Measurements from ENCODE around the gene GLRX3.
"Not testable (repeated sequence)": the region's sequence is repeated elsewhere in the genome, so short reads cannot be mapped to it uniquely, and the experiment has no call there.

GLRX3 gene

DNA sequence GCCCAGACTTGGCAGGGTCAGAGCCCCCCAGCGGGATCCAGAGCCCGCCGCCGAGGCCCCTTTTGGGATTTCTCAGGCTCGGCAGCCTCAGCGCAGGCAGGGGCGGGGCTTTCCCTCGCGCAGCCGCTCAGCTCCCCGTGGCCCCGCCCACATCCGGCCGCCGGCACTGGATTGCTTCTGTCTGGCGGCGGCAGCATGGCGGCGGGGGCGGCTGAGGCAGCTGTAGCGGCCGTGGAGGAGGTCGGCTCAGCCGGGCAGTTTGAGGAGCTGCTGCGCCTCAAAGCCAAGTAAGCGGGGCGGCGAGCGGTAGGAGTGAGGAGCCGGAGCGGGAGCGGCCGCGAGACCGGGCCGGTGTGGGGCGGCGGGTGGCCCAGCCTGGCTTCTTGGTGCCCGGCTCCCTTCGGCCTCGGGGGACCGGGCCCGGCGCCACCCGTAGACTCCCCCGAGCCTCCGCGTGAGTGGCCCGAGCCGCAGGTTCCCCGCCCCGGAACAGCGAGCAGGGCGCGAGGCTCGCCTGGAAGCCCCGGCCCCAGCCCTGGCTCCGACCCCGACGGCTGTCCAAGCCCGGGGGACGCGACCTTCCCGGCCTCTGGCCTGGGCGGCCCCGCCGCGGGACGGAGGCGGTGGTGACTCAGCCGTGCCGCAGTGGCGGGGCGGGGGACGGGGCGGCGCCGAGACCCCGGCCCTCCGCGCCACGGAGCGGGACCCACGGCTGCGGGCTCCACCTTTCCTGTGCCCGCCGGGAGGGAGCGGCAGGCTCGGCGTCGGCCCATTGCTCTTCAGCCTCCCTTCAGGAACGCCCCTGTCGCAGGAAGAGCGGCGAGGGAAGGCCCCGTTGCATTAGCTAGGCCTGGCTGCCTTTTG lies at the start of gene GLRX3:
TSS of gene GLRX3 (plus strand) at position 166 of the 864 bp plus-strand sequence. CDS start at position 196, 30 bp downstream.
- DNase-seq = peak; percentile 77

DNA sequence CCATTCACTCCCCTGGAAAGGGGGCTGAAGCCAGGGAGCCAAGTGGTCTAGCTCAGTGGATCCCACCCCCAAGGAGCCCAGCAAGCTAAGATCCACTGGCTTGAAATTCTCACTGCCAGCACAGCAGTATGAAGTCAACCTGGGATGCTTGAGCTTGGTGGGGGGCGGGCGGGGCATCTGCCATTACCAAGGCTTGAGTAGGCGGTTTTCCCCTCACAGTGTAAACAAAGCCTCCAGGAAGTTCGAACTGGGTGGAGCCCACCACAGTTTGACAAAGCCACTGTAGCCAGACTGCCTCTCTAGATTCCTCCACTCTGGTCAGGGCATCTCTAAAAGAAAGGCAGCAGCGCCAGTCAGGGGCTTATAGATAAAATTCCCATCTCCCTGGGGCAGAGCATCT lies 45.6 kb upstream of the GLRX3 start:
- DNase-seq = peak; percentile 3

DNA sequence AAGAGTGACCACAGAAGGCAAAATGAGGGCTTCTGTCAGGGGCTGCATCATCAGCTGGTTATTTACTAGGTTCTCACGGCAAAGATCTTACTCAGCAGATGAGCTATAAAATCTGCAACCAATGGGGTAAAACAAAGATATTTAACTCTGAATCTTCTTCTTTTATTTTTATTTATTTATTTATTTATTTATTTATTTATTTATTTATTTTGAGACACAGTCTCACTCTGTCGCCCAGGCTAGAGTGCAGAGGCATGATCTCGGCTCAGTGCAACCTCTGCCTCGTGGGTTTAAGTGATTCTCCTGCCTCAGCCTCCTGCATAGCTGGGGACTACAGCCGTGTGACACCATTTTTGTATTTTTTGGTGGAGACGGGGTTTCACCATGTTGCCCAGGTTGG lies 36.8 kb upstream of the GLRX3 start:
- DNase-seq = no peak

DNA sequence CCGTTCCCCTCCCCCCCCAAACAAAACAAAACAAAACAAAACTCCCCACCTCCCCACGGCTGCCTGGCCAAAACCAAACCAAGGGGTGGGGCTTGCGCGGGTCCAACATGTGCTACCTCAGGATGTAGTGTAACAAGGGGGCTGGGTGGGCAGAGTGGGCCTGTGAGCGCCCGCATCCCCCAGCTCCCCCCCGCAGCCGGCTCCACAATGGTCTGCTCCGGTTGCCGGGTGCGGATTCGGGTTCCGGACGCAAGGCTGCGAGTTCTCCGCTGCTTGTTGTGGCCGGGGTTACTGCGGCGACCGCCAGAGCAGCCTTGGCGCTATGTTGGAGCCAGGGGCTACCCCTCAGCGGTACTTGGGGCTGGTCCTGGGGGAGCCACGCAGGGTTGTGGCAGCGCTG lies 30.5 kb upstream of the GLRX3 start:
- DNase-seq = no peak

DNA sequence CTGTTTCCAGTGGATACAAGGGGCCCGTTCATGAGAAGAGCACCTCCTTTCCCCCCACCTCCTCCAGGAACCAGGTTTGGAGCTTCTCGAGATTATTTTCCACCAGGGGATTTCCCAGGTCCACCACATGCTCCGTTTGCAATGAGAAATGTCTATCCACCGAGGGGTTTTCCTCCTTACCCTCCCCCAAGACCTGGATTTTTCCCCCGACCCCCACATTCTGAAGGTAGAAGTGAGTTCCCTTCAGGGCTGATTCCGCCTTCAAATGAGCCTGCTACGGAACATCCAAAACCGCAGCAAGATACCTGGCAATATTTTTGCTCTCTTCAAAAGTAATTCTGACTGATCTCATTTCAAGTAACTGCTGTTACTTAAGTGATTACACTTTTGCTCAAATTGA lies 28.0 kb upstream of the GLRX3 start:
- peak; percentile 13 for DNase-seq

DNA sequence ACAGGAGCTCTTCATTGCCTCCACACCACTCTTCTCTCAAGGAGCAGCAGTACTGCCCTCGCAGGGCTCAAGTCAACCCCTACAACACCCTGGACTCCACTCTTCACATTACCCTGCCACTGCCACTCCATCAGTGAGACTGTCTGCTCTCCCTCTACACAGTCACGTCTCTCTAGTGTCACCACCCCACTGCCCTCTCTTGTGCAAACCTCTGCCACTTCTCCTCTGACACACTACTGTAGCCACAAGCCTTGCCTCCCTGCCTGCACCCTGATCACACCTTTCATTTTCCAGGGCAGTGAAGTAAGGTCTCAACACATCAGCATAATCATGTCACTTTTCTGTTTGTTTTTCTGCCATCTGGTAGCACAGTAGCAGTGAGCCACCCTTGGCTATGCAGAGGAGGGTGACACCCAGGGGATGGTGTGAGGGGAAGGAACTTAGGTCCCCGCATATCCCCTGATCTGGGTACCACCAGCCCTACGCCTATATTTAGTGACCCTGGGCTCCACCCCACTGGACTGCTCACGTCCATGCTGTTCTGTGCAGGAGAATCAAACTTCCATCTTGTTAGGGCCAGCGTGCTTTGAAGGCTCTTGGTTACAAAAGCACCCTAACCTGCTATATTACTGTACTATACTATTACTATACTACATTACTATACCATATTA lies 27.1 kb upstream of the GLRX3 start:
- DNase-seq = peak; percentile 17

DNA sequence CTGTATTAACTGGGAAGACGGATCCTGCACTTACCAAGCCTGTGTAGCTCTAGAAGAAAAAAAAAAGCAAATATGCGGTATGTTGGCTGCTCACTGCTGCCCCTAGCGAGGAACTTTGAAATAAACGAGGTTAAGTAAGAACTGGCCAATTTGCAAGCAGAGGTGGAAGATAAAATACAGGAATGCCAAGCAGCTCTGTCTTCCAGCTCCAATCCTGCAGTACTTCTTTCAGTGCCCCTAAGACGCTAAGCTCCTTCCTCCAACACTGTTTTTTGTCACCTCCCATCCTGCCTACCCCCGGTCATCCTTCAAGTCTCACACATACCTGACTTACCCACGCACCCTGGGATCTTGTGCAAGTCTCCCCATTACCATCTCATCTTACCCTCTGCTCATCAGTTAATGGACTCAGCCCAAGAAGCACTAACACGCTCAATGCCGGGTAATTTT lies 26.4 kb upstream of the GLRX3 start:
- peak; percentile 79 for DNase-seq

DNA sequence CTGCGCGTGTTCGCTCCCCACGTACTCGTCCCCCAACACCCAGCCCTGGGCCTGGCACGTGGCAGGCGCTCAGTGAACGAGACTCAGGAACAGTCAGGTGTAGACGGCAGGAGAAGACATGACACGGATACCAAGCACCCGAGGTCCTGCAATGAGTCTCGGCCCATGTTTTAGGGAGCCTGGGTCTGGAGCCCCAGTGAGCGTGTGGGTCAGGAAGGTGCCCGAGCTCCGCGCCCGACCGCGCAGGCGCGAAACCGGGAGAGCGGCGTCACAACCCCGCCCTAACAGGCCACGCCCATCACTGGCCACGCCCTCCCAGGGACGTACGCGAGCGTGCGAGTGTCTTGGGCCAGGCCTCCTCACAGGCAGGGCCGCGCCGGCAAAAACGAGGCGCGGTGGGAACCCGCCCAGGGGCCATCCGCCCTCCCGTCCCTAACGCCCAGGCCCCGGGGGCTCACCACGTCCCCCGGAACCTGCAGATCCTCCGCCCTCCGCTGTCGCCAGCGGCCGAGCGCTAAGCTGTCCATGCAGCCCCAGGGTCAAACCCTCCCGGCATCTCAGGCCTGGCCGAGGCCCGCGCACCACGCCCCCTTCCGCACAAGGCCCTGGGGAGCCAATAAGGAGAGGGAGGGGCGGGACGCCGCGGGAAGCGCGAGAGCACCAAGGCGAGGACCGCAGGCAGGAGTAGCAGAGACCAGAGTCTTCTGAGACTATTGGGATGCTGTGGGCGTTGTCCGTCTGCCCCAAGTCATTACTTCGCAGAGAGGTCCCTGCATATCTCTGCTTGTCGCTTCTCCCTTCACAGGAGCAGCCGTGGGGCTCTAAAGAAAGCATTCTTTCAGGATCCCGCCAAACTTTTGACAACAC lies 25.7 kb upstream of the GLRX3 start, which contains the start of gene C10orf143:
TSS of gene C10orf143 (minus strand) at position 585 of the 867 bp plus-strand sequence. CDS start at position 527, 58 bp downstream.
- DNase-seq = peak; percentile 97

DNA sequence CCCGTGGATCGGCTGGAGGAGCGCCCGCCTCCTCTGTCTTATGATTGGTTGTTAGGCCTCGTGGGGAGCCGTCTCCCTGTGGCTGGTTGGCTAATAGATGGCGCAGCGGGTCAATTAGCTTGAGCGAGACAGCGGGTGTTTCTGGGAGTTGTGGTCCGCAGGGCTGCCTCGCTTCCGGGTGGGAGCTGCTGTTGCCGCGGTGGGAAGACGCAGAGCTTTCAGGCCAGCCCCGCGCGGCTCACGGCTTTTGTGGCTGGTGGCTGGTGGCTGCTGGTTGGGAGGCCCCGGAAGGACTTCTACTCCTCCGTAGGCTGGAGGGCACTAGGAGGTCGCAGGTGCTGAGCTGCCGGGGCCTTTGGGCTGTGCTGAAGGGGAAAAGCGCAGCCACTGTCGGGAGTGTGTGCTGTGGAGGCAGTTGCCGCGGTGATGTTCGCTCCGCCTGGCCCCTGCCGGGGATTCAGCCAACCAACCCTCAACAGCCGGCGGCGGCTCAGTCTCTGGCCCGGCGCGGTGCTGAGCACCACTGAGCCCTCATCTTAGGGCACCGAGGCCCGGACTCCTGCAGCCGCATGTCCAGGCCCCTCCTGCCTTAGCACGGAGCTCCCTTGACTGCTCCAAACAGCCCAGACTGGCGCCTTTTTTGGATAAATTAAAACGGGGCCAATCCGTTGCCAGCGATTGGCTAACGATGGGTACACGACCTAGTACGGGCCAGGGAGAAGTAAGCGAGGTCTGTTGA lies 24.9 kb upstream of the GLRX3 start:
- peak; percentile 97 for DNase-seq

DNA sequence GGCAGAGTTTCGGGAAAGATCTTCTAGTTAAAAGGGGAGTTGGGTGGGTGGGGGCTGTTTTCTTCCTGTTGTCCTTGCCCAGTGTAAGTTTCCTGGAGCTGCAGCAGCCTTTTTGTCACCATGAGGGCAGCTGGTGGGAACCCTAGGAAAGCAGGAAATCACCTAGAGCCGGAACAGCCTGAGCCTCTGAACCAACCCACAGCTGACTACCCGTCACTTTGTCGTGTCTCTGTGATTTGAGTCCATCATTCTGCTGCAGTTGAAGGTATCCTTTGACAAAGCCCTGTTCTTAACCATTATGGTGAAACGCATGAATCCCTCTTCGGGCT lies 24.4 kb upstream of the GLRX3 start:
- no peak for DNase-seq

DNA sequence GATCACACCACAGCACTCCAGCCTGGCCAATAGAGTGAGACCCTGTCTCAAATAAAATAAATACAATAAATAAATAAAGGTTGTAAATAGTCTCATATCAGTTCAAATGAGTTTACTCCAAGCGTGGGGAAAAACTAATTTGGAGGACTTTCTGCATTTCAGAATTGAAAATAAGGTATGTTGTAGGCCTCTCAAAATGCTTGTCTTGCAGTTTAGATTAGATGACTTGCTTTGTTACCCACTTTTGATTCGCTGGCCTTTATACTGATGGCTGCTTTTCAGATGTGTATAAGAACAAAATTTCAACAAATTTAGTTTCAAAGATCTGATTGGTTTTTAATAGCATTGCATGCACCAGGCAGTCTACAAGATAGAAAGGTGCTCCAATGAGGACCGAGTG lies 23.4 kb upstream of the GLRX3 start:
- no peak for DNase-seq

DNA sequence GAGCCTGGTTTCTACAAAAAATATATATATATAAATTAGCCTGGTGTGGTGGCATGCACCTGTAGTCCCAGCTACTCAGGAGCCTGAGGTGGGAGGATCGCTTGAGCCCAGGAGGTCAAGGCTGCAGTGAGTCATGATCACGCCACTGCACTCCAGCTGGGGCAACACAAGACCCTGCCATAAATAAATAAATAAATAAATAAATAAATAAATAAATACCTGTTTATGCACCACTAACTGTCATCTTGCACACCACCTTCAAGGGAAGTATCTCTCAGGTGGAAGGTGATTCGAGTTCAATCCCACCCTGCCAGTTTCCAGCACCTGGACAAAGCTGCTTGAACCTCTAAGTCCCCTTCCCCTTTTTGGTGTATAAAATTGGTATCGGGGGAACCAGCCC lies 19.2 kb upstream of the GLRX3 start:
- not testable (repeated sequence) for DNase-seq

DNA sequence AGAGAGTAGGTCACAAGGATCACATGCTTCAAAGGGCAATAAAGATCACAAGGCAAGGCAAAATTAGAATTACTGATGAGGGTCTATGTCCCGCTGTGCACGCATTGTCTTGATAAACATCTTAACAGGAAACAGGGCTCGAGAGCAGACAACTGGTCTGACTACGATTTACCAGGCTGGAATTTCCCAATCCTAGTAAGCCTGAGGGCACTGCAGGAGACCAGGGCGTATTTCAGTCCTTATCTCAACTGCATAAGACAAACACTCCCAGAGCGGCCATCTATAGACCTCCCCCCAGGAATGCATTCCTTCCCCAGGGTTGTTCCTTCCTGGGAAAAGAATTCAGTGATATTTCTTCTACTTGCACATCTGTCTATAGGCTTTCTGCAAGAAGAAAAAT lies 18.7 kb upstream of the GLRX3 start:
- DNase-seq = not testable (repeated sequence)

DNA sequence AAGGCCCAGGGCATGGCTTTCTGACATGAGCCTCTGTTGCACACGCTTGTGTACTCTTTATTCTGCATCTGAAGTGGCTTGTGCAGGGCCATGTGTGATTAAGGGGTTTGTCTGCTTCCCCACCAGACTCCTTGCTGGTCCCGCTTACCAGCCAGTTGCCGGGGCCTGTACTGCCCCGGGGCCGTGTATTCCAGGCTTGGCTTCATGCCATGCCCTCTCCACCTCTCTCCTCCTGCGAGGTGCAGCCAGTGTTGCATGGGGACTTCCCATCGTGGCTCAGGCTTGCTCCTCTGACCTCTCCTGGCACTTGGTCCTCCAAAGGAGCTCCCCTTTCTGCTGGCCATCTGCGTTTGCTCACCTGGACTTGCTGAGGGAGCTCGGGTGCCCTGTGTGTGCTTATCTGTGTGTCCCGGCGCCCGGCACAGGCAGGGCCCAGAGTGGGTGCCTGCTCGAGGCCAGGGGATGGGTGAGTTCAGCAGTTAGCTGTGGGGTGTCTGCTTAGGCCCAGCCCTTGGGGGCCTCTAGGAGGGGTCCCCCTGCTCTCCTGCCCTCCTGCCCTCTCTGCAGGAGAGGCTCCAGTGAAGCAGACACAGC lies 14.6 kb upstream of the GLRX3 start:
- DNase-seq = no peak

DNA sequence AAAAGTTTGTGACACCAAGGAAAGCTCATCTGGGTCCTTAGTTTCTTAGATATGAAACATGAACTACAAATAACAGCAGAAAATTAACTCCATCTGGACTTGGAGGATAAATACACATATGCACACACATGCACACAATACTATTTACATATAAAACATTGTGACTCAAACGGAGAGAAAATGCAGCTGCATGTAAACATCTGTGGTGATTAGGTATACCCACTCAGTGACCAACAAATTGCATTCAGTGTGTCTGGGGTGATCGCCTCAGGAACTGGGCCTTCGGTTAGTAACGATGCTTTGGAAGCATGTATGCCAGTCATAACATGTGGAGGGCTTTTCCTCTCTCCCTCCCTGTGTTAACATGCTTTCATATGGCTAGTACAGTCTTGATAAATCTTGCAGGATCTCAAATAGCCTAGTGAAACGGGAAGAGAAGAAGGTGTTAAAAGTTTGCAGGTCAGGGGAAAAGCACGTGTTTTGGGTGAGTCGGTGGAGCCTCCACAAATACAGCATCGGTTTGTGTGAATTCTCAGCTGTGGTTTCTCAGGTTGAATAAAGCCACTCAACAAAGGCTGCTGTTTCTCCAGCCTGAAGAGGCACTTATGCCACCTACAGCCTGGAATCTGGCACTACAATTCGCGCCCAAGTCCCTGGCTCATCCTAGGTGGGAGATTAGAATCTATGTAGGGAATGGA lies 8.7 kb upstream of the GLRX3 start:
- peak; percentile 64 for DNase-seq

DNA sequence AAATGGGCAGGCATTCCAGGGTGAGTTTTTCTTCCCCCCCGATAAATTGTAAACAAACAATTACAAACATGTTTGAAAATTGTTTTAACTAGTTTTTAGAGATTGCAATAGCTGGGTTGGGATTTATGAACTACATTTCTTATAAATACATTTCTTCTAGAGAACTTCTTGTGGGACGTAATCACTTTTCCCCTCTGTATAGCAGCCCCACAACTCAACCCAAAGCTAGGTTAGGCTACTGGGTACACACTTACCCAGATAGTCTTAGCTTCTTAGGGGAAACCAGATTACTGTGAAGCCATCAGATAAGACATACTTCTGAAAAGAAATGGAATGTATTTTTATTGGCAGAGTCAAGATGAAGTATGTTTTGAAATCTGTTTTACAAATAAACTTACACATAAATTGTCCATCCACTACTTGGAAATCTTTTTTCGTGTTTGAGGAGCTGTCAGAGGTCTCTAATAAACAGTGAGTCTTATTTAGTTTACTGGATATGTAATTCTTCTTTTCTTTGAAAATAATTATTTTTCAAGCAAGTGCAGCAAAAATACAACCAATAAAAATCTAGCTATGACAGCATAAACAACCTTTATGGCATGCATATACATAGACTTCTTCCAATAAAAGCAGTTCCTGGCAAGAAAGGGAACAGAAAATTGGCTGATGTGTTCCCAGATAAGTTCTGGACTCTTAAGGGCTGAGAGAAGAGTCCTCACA lies 8.0 kb upstream of the GLRX3 start:
- no peak for DNase-seq

DNA sequence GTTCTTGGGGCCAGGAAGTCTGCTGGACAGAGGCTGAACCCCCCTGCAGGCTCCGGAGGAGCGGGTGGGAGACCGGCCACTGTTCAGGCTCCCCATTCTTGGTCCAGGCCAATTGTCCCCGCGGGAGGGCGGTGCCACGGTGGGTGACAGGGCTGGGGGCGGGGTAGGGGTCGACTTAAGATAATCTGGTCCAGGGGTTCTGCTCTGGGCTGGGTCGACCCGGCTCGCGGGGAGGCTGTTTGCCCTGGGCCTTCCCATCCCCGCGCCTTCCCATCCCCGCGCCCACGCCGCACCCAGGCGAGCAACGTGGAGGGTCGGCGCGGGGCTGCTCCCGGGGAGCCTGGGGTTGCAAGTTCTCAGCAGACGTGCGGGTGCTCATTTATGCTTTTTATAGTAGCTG lies 7.3 kb upstream of the GLRX3 start:
- no peak for DNase-seq

DNA sequence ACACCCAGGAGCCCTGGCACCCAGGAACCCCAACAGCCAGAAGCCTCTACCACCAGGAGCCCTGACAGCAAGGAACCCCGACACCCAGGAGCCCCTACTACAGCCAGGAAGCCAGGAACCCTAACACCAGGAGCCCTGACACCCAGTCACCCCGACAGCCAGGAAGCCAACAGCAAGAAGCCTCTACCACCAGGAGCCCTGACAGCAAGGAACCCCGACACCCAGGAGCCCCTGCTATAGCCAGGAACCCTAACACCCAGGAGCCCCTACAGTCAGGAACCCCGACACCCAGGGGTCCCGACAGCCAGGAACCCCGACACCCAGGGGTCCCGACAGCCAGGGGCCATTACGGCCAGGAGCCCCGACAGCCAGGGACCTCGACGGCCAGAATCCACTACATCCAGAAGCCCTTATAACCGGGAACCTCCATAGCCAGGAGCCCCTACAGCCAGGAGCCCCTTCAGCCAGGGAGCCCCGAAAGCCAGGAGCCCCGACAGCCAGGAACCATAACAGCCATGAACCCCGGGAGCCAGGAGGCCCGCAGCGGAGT lies 440 bp upstream of the GLRX3 start:
- no peak for DNase-seq

DNA sequence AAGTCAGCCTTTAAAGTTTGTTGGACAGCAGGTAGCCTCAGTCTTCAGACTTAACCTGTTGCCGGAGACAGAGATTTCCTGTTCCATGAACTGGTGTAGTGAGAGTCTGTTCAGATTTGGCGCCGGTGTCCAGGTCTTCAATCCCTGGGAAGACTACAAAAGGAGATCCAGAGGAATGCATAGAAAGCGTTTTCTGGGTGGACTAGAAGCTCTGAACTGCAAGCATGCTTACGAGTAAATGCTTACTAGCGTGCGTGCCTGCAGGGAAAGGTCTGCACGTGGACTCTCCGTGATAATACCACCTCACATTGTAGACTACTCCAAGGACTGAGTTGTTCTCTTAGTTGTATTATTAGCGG lies 878 bp downstream of the GLRX3 start:
- DNase-seq = no peak

DNA sequence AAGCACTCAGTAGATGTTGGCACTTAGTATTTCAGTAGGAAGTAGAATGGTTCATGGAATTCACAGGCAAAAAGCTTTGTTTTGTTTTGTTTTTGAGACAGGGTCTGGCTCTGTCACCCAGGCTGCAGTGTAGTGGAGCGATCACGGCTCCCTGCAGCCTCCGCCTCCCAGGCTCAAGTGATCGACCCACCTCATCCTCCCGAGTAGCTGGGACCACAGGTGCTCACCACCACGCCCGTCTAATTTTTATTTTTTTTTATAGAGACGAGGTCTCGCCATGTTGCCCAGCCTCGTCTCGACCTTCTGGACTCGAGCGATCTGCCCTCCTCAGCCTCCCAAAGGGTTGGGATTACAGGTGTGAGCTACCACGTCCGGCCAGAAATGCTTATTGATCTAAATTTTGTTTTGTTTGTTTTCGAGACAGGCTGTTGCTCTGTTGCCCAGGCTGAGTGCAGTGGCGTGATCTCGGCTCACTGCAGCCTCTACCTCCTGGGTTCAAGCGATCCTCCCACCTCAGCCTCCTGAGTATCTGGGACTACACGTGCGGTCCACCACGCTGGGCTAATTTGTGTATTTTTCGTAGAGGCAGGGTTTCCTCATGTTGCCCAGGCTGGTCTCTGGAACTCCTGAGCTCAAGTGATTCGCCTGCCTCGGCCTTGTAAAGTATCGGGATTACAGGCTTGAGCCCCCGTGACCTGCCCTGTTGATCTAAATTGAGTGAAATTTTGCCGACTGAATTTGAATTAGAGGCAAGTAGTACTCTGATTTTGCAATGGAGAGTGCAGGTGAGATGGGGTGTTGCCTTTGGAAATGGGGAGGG lies 1.7 kb downstream of the GLRX3 start:
- no peak for DNase-seq

Data from CD4-positive, alpha-beta T cell treated with Interleukin-4 for 4 hours (primary cell).